ENCODE measurements around the gene MISP3. TPM values are rescaled to one million over a fixed set of nuclear protein-coding genes. Genes with fewer than 3 reads are reported as not detected.

Gene MISP3
- polyA plus RNA-seq, 1 donor (not counting 4 experiments of a cell fraction or from before 2014, with no cell fraction given): 0.79 TPM

DNA sequence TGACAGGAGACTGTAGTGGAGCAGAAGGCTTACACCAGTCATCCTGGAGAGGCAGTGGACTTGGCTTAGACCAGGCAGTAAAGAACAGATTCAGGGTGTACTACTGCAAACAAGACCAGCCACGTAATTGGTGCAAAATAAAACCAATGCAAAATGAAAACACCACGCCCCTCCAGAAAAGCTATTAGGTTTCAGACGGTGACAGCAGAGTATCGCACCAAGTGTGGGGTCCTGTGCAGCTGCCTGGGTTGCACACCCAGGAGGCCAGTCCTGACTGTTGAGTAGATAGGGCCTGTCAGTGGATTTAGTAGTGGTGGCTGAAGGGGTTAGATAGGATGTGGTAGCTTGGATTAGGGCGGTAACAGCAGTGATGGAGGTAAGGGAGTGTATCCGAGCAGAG, 50.3 kb downstream of the MISP3 start:
- no peaks in the 10 kb centered on the region for H3K9me1 ChIP-seq (ENCODE audit: control insufficient read depth, extremely low read depth, insufficient read depth, low read length)
- TF ChIP-seq CTCF (optimal IDR thresholded peaks at IDR 0.05 in 1 of 3, IDR thresholded peaks at IDR 0.05 in 1 of 3, conservative IDR thresholded peaks at IDR 0.05 in 1 of 3; ENCODE audit: extremely low read depth in 1 of 3, insufficient read depth in 2 of 3, low read length in 3 of 3): no peak
- no peak for TF ChIP-seq EZH2 (IDR thresholded peaks at IDR 0.05; ENCODE audit: low read length)
- H3K4me3 ChIP-seq (ENCODE audit: control insufficient read depth in 2 of 3, extremely low read depth in 1 of 3, insufficient read depth in 2 of 3, low read depth in 1 of 3, low read length in 3 of 3): no peak overlapping the region
- H3K9ac ChIP-seq (ENCODE audit: control insufficient read depth, extremely low read depth, insufficient read depth, low read length): no peak overlapping the region
- H3K9me3 ChIP-seq (ENCODE audit: control insufficient read depth, low read depth, low read length): no peaks in the 10 kb centered on the region
- dilution Hi-C loops (cut with MboI; ENCODE audit: extremely low pct_ligation_motif_present, low sequenced_read_pairs): no loop called here
- no peak overlapping the region for H3K4me2 ChIP-seq (ENCODE audit: control insufficient read depth, extremely low read depth, insufficient read depth, low read depth, low read length)
- DNase-seq (ENCODE audit: low read depth, low spot score): no peak
- H4K20me1 ChIP-seq (ENCODE audit: control insufficient read depth, extremely low read depth, insufficient read depth, low read length): no peaks in the 10 kb centered on the region
- no peaks in the 10 kb centered on the region for H3K79me2 ChIP-seq (ENCODE audit: control insufficient read depth, insufficient read depth, low read length)
- H3K27ac ChIP-seq (ENCODE audit: control insufficient read depth, insufficient read depth, low read length): no peak overlapping the region
- peaks cover 0 to 8% of the 10 kb centered on the region in 2 experiments for H3K36me3 ChIP-seq (ENCODE audit: control insufficient read depth in 2 of 2, extremely low read depth in 1 of 2, insufficient read depth in 2 of 2, low read length in 2 of 2)
- no peaks in the 10 kb centered on the region for H3K27me3 ChIP-seq (ENCODE audit: control insufficient read depth, extremely low read depth, insufficient read depth, low read length)
- peaks cover 9% of the 10 kb centered on the region for H3K4me1 ChIP-seq (ENCODE audit: control insufficient read depth, extremely low read depth, insufficient read depth, low read length)
- FAIRE-seq: no peak
- no peak overlapping the region for H2AFZ ChIP-seq (ENCODE audit: control insufficient read depth, low read length)

Other genes starting within 250 kb of the MISP3 start
- 0.18 TPM in 1 of 3 replicates, not detected in the others for gene NANOS3, start 195.7 kb upstream of the MISP3 start, polyA plus RNA-seq
- 0.22 to 0.57 TPM (median 0.26 TPM) in 3 replicates for gene BRME1, start 166.7 kb upstream of the MISP3 start, polyA plus RNA-seq
- 11.2 to 15.6 TPM (median 14.7 TPM) in 3 replicates for gene CC2D1A, start 166.6 kb upstream of the MISP3 start, polyA plus RNA-seq
- 1.0 to 2.1 TPM (median 1.5 TPM) in 3 replicates for gene PODNL1, start 134.4 kb upstream of the MISP3 start, polyA plus RNA-seq
- 15.1 to 22.2 TPM (median 18.7 TPM) in 3 replicates for gene DCAF15, start 120.3 kb upstream of the MISP3 start, polyA plus RNA-seq
- 0.45 to 0.97 TPM (median 0.48 TPM) in 3 replicates for gene RFX1, start 66.5 kb upstream of the MISP3 start, polyA plus RNA-seq
- not detected in 3 replicates for gene RLN3, start 44.6 kb upstream of the MISP3 start, polyA plus RNA-seq
- 2.2 to 3.0 TPM (median 2.8 TPM) in 3 replicates for gene IL27RA, start 41.0 kb upstream of the MISP3 start, polyA plus RNA-seq
- not detected in 3 replicates for gene PALM3, start 10.7 kb upstream of the MISP3 start, polyA plus RNA-seq
- not detected in 3 replicates for gene C19orf67, start 13.0 kb downstream of the MISP3 start, polyA plus RNA-seq
- gene SAMD1, start 18.0 kb downstream of the MISP3 start, polyA plus RNA-seq: 5.3 to 11.3 TPM (median 7.3 TPM) in 3 replicates
- 10.1 to 57.2 TPM (median 13.7 TPM) in 3 replicates for gene PRKACA, start 45.0 kb downstream of the MISP3 start, polyA plus RNA-seq
- gene ASF1B, start 63.8 kb downstream of the MISP3 start, polyA plus RNA-seq: 2.1 to 13.1 TPM (median 7.8 TPM) in 3 replicates
- 3.2 to 6.8 TPM (median 4.6 TPM) in 3 replicates for gene ADGRL1, start 133.4 kb downstream of the MISP3 start, polyA plus RNA-seq